GM12872 (cell line): Measurements from ENCODE around the gene FCN3.
A peak's percentile ranks its signal among the peaks of the same experiment; 100 is the strongest.

Source experiments
- CTCF ChIP-seq: IDR thresholded peaks from 3 replicates; pipeline ENCODE4 v1.5.1; 2011; ENCODE audit warnings: low read depth, mild to moderate bottlenecking, low read length, moderate library complexity; ENCODE audit not compliant: insufficient read depth

Gene FCN3

GRCh38 chr1:27333717-27334279, 40.8 kb downstream of the FCN3 start:
- TF ChIP-seq CTCF = no peak

GRCh38 chr1:27332536-27333281, 41.9 kb downstream of the FCN3 start:
- TF ChIP-seq CTCF = peak; percentile 94

GRCh38 chr1:27331922-27332321, 42.7 kb downstream of the FCN3 start:
- TF ChIP-seq CTCF = no peak

DNA sequence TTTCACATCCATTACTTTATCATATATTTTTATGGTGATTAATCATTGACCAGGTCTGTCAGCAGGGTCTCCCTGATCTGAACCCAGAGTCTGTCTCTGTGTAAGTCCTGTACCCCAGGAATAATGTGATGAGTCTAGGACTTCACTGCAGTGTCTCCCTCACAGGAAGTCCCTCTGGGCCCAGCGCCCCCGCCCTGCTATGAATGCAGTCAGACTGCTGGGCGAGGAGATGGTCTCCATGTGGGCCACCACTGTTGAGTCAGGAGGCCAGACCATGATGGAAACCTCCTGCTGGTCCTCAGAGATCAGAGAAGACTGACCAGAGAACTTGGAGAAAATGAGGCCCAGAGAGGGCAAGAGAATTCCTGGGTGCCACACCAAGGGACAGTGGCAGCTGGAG, 43.2 kb downstream of the FCN3 start:
- TF ChIP-seq CTCF = no peak

DNA sequence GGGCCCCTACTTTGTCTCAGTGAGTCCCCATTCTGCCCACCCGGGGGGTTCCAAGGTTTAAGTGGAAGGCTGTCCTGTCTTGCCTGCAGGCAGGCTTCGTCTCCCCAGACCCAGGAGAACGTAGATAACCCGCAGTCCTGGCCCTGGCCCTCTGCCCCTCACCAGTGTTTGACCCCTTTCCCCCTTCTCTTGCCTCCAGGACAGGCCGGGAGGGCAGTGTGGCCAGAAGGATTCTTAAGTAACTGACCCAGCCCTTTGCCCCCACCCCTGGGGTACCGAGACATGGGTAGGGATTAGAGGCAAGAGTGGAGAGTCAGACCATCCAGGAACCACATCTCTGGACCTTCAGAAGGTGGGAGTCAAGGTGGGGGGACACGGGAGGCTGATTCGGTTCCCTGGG, 43.8 kb downstream of the FCN3 start:
- TF ChIP-seq CTCF = no peak

GRCh38 chr1:27327964-27328363, 46.7 kb downstream of the FCN3 start:
- no peak for TF ChIP-seq CTCF

DNA sequence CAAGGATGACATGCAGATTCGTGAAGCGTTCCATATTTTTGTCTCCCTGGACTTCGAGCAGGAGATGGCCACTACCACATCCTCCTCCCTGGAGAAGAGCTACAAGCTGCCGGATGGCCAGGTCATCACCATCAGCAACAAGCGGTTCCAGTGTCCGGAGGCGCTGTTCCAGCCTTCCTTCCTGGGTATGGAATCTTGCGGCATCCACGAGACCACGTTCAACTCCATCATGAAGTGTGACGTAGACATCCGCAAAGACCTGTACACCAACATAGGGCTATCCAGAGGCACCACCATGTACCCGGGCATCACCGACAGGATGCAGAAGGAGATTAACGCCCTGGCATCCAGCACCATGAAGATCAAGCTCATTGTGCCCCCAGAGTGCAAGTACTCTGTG, 49.3 kb downstream of the FCN3 start:
- no peak for TF ChIP-seq CTCF
